H9 (cell line): ENCODE measurements around the gene GDPD4. TPM values are rescaled to one million over a fixed set of nuclear protein-coding genes. Genes with fewer than 3 reads are reported as not detected.

Source experiments
- DNase-seq: peaks from one replicate; pipeline ENCODE4 v3.0.0-alpha.2; 2017
- H2AFZ ChIP-seq: one replicate; pipeline ENCODE4 v1.6.1; 2013; ENCODE audit warnings: mild to moderate bottlenecking, low read length, control low read depth, moderate library complexity
- H2AK5ac ChIP-seq: 2 replicates; pipeline ENCODE4 v1.6.1; 2013; ENCODE audit warnings: low read length, control low read depth, mixed read lengths; ENCODE audit not compliant: insufficient read length
- H2BK120ac ChIP-seq: one replicate; pipeline ENCODE4 v1.6.1; 2013; ENCODE audit warnings: low read depth, mild to moderate bottlenecking, low read length, control low read depth, inconsistent platforms; ENCODE audit not compliant: poor library complexity, severe bottlenecking
- H2BK12ac ChIP-seq: 2 replicates; pipeline ENCODE4 v1.6.1; 2013; ENCODE audit warnings: low read length, control low read depth, mixed read lengths, low read depth; ENCODE audit not compliant: insufficient read length
- H2BK15ac ChIP-seq: 2 replicates; pipeline ENCODE4 v1.6.1; 2013; ENCODE audit warnings: low read depth, low read length, control low read depth
- H2BK20ac ChIP-seq: one replicate; pipeline ENCODE4 v1.6.1; 2013; ENCODE audit warnings: low read depth, mild to moderate bottlenecking, low read length, control low read depth, inconsistent platforms; ENCODE audit not compliant: poor library complexity, severe bottlenecking
- H2BK5ac ChIP-seq: 2 replicates; pipeline ENCODE4 v1.6.1; 2013; ENCODE audit warnings: low read length, control low read depth, mixed read lengths; ENCODE audit not compliant: insufficient read length
- H3K14ac ChIP-seq: 2 replicates; pipeline ENCODE4 v1.6.1; 2013; ENCODE audit warnings: low read length, control low read depth; ENCODE audit not compliant: insufficient read depth
- H3K18ac ChIP-seq: 2 replicates; pipeline ENCODE4 v1.6.1; 2013; ENCODE audit warnings: low read depth, mild to moderate bottlenecking, mixed read lengths, low read length, control low read depth; ENCODE audit not compliant: insufficient read length
- H3K23ac ChIP-seq: 2 replicates; pipeline ENCODE4 v1.6.1; 2013; ENCODE audit warnings: low read length, control low read depth, mixed read lengths, low read depth; ENCODE audit not compliant: insufficient read length
- H3K23me2 ChIP-seq: 2 replicates; pipeline ENCODE4 v1.6.1; 2013; ENCODE audit warnings: low read depth, mild to moderate bottlenecking, mixed read lengths, low read length, control low read depth; ENCODE audit not compliant: insufficient read length, poor library complexity, severe bottlenecking
- H3K27ac ChIP-seq: 2 replicates; pipeline ENCODE4 v1.5.1; 2013; ENCODE audit warnings: low read length, control low read depth, mixed read lengths, low read depth; ENCODE audit not compliant: insufficient read length
- H3K27me3 ChIP-seq: 2 replicates; pipeline ENCODE4 v1.6.1; 2013; ENCODE audit warnings: low read length, control low read depth, inconsistent platforms; ENCODE audit not compliant: insufficient read depth
- H3K4ac ChIP-seq: 2 replicates; pipeline ENCODE4 v1.6.1; 2013; ENCODE audit warnings: low read depth, mild to moderate bottlenecking, control low read depth, inconsistent platforms, low read length, moderate library complexity
- H3K4me1 ChIP-seq: 2 replicates; pipeline ENCODE4 v1.6.1; 2013; ENCODE audit warnings: low read length, control low read depth, inconsistent platforms; ENCODE audit not compliant: insufficient read depth
- H3K4me2 ChIP-seq: 2 replicates; pipeline ENCODE4 v1.6.1; 2013; ENCODE audit warnings: low read length, control low read depth, mixed read lengths; ENCODE audit not compliant: insufficient read length, insufficient read depth
- H3K56ac ChIP-seq: 2 replicates; pipeline ENCODE4 v1.6.1; 2013; ENCODE audit warnings: low read depth, mild to moderate bottlenecking, mixed read lengths, low read length, control low read depth; ENCODE audit not compliant: insufficient read length
- H3K79me1 ChIP-seq: 2 replicates; pipeline ENCODE4 v1.6.1; 2013; ENCODE audit warnings: low read depth, mild to moderate bottlenecking, moderate library complexity, low read length, control low read depth, inconsistent platforms; ENCODE audit not compliant: insufficient read depth, poor library complexity, severe bottlenecking
- H3K79me2 ChIP-seq: 2 replicates; pipeline ENCODE4 v1.6.1; 2013; ENCODE audit warnings: low read length, control low read depth, inconsistent platforms; ENCODE audit not compliant: insufficient read depth
- H3K9ac ChIP-seq: 2 replicates; pipeline ENCODE4 v1.6.1; 2013; ENCODE audit warnings: low read length, control low read depth, mixed read lengths; ENCODE audit not compliant: insufficient read length; ENCODE audit errors: extremely low read depth
- H3K9me3 ChIP-seq: one replicate; pipeline ENCODE4 v1.6.1; 2013; ENCODE audit warnings: low read depth, low read length, inconsistent platforms; ENCODE audit not compliant: control insufficient read depth
- H3T11ph ChIP-seq: one replicate; pipeline ENCODE4 v1.6.1; 2013; ENCODE audit warnings: mild to moderate bottlenecking, low read length, control low read depth, inconsistent platforms
- H4K20me1 ChIP-seq: one replicate; pipeline ENCODE4 v1.6.1; 2013; ENCODE audit not compliant: control insufficient read depth, insufficient read length, insufficient read depth
- H4K5ac ChIP-seq: 2 replicates; pipeline ENCODE4 v1.6.1; 2013; ENCODE audit warnings: low read depth, mild to moderate bottlenecking, mixed read lengths, low read length, control low read depth; ENCODE audit not compliant: insufficient read length
- H4K8ac ChIP-seq: replicated peaks from 2 replicates; pipeline ENCODE4 v1.6.1; 2013; ENCODE audit warnings: low read length, control low read depth, mixed read lengths, low read depth; ENCODE audit not compliant: insufficient read length
- H4K91ac ChIP-seq: 2 replicates; pipeline ENCODE4 v1.6.1; 2013; ENCODE audit warnings: low read depth, mild to moderate bottlenecking, moderate library complexity, mixed read lengths, low read length, control low read depth; ENCODE audit not compliant: insufficient read length
- H3K27ac Mint-ChIP-seq, 3 experiments: 2 replicates in 2 of 3; 3 replicates in 1 of 3; pipeline ENCODE4 v1.8.0; 2020 to 2021; ENCODE audit warnings: mixed read lengths in 3 of 3, mild to moderate bottlenecking in 1 of 3, moderate library complexity in 1 of 3
- H3K27me3 Mint-ChIP-seq: 2 replicates; pipeline ENCODE4 v1.8.0; 2021; ENCODE audit warnings: low read depth, mild to moderate bottlenecking, moderate library complexity, mixed read lengths
- H3K36me3 Mint-ChIP-seq, 3 experiments: 2 replicates in 2 of 3; 3 replicates in 1 of 3; pipeline ENCODE4 v1.8.0; 2020 to 2021; ENCODE audit warnings: low read depth in 3 of 3, mixed read lengths in 3 of 3; ENCODE audit not compliant: insufficient read depth in 1 of 3
- H3K4me1 Mint-ChIP-seq, 2 experiments: 2 replicates each; pipeline ENCODE4 v1.8.0; 2020; ENCODE audit warnings: mixed read lengths in 2 of 2
- H3K4me3 Mint-ChIP-seq, 2 experiments: 2 replicates in 1 of 2; 3 replicates in 1 of 2; pipeline ENCODE4 v1.8.0; 2020 to 2021; ENCODE audit warnings: mild to moderate bottlenecking in 2 of 2, mixed read lengths in 2 of 2, moderate library complexity in 1 of 2
- H3K9me3 Mint-ChIP-seq, 2 experiments: 2 replicates in 1 of 2; 3 replicates in 1 of 2; pipeline ENCODE4 v1.8.0; 2020; ENCODE audit warnings: mild to moderate bottlenecking in 2 of 2, mixed read lengths in 2 of 2, moderate library complexity in 1 of 2
- WGBS: extraction: QIAGEN DNeasy Blood & Tissue Kit; methylation state at CpG from one replicate; pipeline ENCODE4 v1.1.7; 2013; ENCODE audit warnings: missing lambda C conversion rate, low lambda C conversion rate, mixed read lengths; ENCODE audit not compliant: insufficient read length; ENCODE audit errors: extremely low coverage; 5-methylcytosine and 5-hydroxymethylcytosine counted together
- total RNA-seq: library from RNA; stranded (reverse); gene quantifications from 2 replicates; pipeline ENCODE4 v1.2.1, GENCODE V29; 2021
- TF ChIP-seq, protein P1 (sequence below): fragments of 200-600 bp; sonication (generic); conservative IDR thresholded peaks from 3 replicates; pipeline ENCODE4 v1.8.0; 2021; ENCODE audit warnings: antibody characterized with exemption, mild to moderate bottlenecking

GDPD4 gene
- total RNA-seq, 1 experiment from 2014 or later: not detected

DNA sequence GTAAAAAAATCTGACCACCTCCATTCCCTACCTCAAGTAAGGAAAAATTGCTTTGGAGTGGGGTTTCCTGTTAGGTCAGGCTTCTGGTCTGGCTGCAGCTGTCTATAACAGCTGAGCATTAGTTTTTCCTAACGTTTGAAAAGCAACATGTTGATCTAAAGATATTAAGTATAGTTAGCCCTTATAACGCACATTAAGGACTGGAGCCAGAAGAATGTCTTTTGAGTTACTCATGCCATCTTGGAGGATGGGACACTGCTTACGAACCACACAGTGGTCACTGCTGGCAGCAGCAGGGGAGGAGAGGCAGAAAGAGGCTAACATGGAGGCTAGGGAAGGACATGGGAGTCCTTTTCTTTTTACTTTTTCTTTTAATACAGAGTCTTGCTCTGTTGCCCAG, 44.1 kb upstream of the GDPD4 start:
- Histone ChIP-seq H3K23me2 (no peaks in the 10 kb centered on the region), H3K9ac (no peak overlapping the region), H4K20me1 (no peaks in the 10 kb centered on the region), H3K4me1 (no peaks in the 10 kb centered on the region), H4K8ac (no peak overlapping the region), H3K79me1 (no peaks in the 10 kb centered on the region), H4K91ac (no peak overlapping the region), H3K4ac (no peak overlapping the region), H3K56ac (no peak overlapping the region), H2AK5ac (no peak overlapping the region), H3K27ac (no peak overlapping the region), H3K79me2 (no peaks in the 10 kb centered on the region), H2AFZ (no peak overlapping the region), H2BK5ac (no peak overlapping the region), H3T11ph (no peak overlapping the region), H3K9me3 (no peaks in the 10 kb centered on the region), H2BK15ac (no peak overlapping the region), H3K18ac (no peak overlapping the region), H2BK120ac (no peak overlapping the region), H4K5ac (no peak overlapping the region), H3K14ac (no peak overlapping the region), H3K4me2 (no peak overlapping the region), H2BK20ac (no peak overlapping the region), H3K23ac (no peak overlapping the region), H3K27me3 (no peaks in the 10 kb centered on the region), H2BK12ac (no peak overlapping the region)
- Mint-ChIP-seq H3K27ac (no peak overlapping the region), H3K4me3 (no peak overlapping the region), H3K4me1 (no peaks in the 10 kb centered on the region), H3K27me3 (no peaks in the 10 kb centered on the region), H3K36me3 (peaks cover 21 to 56% (median 53%) of the 10 kb centered on the region in 3 experiments; a peak in 6 of 7 replicates), H3K9me3 (no peaks in the 10 kb centered on the region)
- no CpG with 5 or more reads among the region's 3 CpGs for WGBS
- TF ChIP-seq, protein P1, sequence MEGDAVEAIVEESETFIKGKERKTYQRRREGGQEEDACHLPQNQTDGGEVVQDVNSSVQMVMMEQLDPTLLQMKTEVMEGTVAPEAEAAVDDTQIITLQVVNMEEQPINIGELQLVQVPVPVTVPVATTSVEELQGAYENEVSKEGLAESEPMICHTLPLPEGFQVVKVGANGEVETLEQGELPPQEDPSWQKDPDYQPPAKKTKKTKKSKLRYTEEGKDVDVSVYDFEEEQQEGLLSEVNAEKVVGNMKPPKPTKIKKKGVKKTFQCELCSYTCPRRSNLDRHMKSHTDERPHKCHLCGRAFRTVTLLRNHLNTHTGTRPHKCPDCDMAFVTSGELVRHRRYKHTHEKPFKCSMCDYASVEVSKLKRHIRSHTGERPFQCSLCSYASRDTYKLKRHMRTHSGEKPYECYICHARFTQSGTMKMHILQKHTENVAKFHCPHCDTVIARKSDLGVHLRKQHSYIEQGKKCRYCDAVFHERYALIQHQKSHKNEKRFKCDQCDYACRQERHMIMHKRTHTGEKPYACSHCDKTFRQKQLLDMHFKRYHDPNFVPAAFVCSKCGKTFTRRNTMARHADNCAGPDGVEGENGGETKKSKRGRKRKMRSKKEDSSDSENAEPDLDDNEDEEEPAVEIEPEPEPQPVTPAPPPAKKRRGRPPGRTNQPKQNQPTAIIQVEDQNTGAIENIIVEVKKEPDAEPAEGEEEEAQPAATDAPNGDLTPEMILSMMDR: no peak
- DNase-seq: no peak
